GM23338 (cell line): Measurements from ENCODE around the gene CPLX1. TPM values are rescaled to one million over a fixed set of nuclear protein-coding genes. Genes with fewer than 3 reads are reported as not detected.

Source experiments
- ATAC-seq: fragments of 200-7000 bp; cut with Tn5 transposase; 3 replicates; pipeline ENCODE4 v1.9.1; 2020
- DNase-seq: peaks from one replicate; pipeline ENCODE4 v3.0.0-alpha.2; 2015; ENCODE audit warnings: low spot score
- H2AFZ ChIP-seq: fragments of 200-600 bp; sonication (generic); 2 replicates; pipeline ENCODE4 v1.8.0; 2016; ENCODE audit warnings: antibody characterized with exemption, mild to moderate bottlenecking, moderate library complexity
- H3F3A ChIP-seq: fragments of 200-600 bp; sonication (generic); replicated peaks from 2 replicates; pipeline ENCODE4 v1.8.0; 2017; ENCODE audit warnings: antibody characterized with exemption, mixed run types, low read depth
- H3K27ac ChIP-seq: fragments of 200-600 bp; sonication (generic); 2 replicates; pipeline ENCODE4 v1.6.1; 2016; ENCODE audit warnings: low read depth
- H3K27me3 ChIP-seq: fragments of 200-600 bp; sonication (generic); 2 replicates; pipeline ENCODE4 v1.8.0; 2016; ENCODE audit warnings: mild to moderate bottlenecking, mixed run types, moderate library complexity; ENCODE audit not compliant: insufficient read depth
- H3K36me3 ChIP-seq: fragments of 200-600 bp; sonication (generic); 2 replicates; pipeline ENCODE4 v1.8.0; 2016; ENCODE audit warnings: mild to moderate bottlenecking; ENCODE audit not compliant: insufficient read depth
- H3K4me1 ChIP-seq: fragments of 200-600 bp; sonication (generic); 2 replicates; pipeline ENCODE4 v1.8.0; 2016; ENCODE audit warnings: mild to moderate bottlenecking, moderate library complexity; ENCODE audit not compliant: insufficient read depth
- H3K4me2 ChIP-seq: fragments of 200-600 bp; sonication (generic); 2 replicates; pipeline ENCODE4 v1.7.1; 2017; ENCODE audit warnings: mixed run types
- H3K4me3 ChIP-seq: fragments of 200-600 bp; sonication (generic); 2 replicates; pipeline ENCODE4 v1.6.1; 2016; ENCODE audit warnings: mixed run types
- H3K79me2 ChIP-seq: fragments of 200-600 bp; sonication (generic); replicated peaks from 2 replicates; pipeline ENCODE4 v1.8.0; 2017; ENCODE audit warnings: mild to moderate bottlenecking; ENCODE audit not compliant: insufficient read depth
- H3K9me2 ChIP-seq: fragments of 200-600 bp; sonication (generic); 2 replicates; pipeline ENCODE4 v1.8.0; 2017; ENCODE audit not compliant: insufficient read depth
- H4K20me1 ChIP-seq: fragments of 200-600 bp; sonication (generic); replicated peaks from 2 replicates; pipeline ENCODE4 v1.8.0; 2017; ENCODE audit warnings: mild to moderate bottlenecking; ENCODE audit not compliant: insufficient read depth
- H3K27ac Mint-ChIP-seq: 2 replicates; pipeline ENCODE4 v1.8.0; 2020; ENCODE audit warnings: inconsistent platforms, mild to moderate bottlenecking, moderate library complexity, mixed read lengths
- H3K27me3 Mint-ChIP-seq: 3 replicates; pipeline ENCODE4 v1.8.0; 2022; ENCODE audit warnings: low read depth, mild to moderate bottlenecking, moderate library complexity, mixed read lengths, inconsistent platforms; ENCODE audit not compliant: insufficient read depth, poor library complexity
- H3K36me3 Mint-ChIP-seq: 3 replicates; pipeline ENCODE4 v1.8.0; 2021; ENCODE audit warnings: low read depth, mild to moderate bottlenecking, inconsistent platforms, moderate library complexity, mixed read lengths
- H3K4me1 Mint-ChIP-seq: 3 replicates; pipeline ENCODE4 v1.8.0; 2020; ENCODE audit warnings: mild to moderate bottlenecking, inconsistent platforms, mixed read lengths
- H3K4me3 Mint-ChIP-seq: 3 replicates; pipeline ENCODE4 v1.8.0; 2021; ENCODE audit warnings: moderate library complexity, mild to moderate bottlenecking, inconsistent platforms, mixed read lengths
- H3K9me3 Mint-ChIP-seq: 3 replicates; pipeline ENCODE4 v1.8.0; 2020; ENCODE audit warnings: moderate library complexity, mild to moderate bottlenecking, inconsistent platforms, mixed read lengths
- EZH2 ChIP-seq: fragments of 200-600 bp; sonication (generic); IDR thresholded peaks from one replicate; pipeline ENCODE4 v1.8.0; 2017; ENCODE audit warnings: antibody characterized with exemption, mild to moderate bottlenecking, low read depth; ENCODE audit not compliant: unreplicated experiment
- EZH2phosphoT487 ChIP-seq: fragments of 200-600 bp; sonication (generic); IDR thresholded peaks from one replicate; pipeline ENCODE4 v1.8.1; 2018; ENCODE audit warnings: antibody characterized with exemption; ENCODE audit not compliant: unreplicated experiment
- NANOG ChIP-seq: IDR thresholded peaks from 2 replicates; pipeline ENCODE4 v1.6.1; 2016; ENCODE audit warnings: antibody characterized with exemption, borderline replicate concordance
- POLR2AphosphoS5 ChIP-seq: IDR thresholded peaks from 2 replicates; pipeline ENCODE4 v1.6.1; 2016; ENCODE audit warnings: antibody characterized with exemption, low read depth
- STAT1 ChIP-seq: IDR thresholded peaks from one replicate; pipeline ENCODE4 v1.6.1; 2016; ENCODE audit warnings: antibody characterized with exemption; ENCODE audit not compliant: unreplicated experiment
- ZNF114 ChIP-seq: fragments of 250-450 bp; sonication (Bioruptor Pico); IDR thresholded peaks from 2 replicates; pipeline ENCODE4 v1.5.0; 2020; ENCODE audit warnings: mild to moderate bottlenecking, moderate library complexity
- ZNF331 ChIP-seq: fragments of 250-450 bp; sonication (Bioruptor Pico); IDR thresholded peaks from 2 replicates; pipeline ENCODE4 v1.5.0; 2020; ENCODE audit warnings: low read depth, mild to moderate bottlenecking, moderate library complexity
- polyA plus RNA-seq: library from polyadenylated mRNA; unstranded; fragments of >200 nt; fragmentation: Nextera tagmentation; extraction: Ambion mirVana; gene quantifications from 2 replicates; pipeline ENCODE4 v1.2.1, GENCODE V29; 2016
- total RNA-seq: library from RNA; depleted of rRNA; stranded (reverse); fragments of >200 nt; shearing (Covaris generic); gene quantifications from 2 replicates; pipeline ENCODE4 v1.2.3, GENCODE V29; 2014
- TF ChIP-seq, protein P1 (sequence below): fragments of 250-450 bp; sonication (Bioruptor Pico); IDR thresholded peaks from 2 replicates; pipeline ENCODE4 v1.5.0; 2020; ENCODE audit warnings: mild to moderate bottlenecking, moderate library complexity
- TF ChIP-seq, protein P2 (sequence below): IDR thresholded peaks from one replicate; pipeline ENCODE4 v1.6.1; 2018; ENCODE audit warnings: antibody characterized with exemption; ENCODE audit not compliant: unreplicated experiment
- TF ChIP-seq, protein P3 (sequence below): IDR thresholded peaks from 2 replicates; pipeline ENCODE4 v1.6.1; 2016; ENCODE audit warnings: antibody characterized with exemption

CPLX1 gene
- total and polyA plus RNA-seq, 2 experiments from 2014 or later, result 0.86 to 0.97 TPM

DNA sequence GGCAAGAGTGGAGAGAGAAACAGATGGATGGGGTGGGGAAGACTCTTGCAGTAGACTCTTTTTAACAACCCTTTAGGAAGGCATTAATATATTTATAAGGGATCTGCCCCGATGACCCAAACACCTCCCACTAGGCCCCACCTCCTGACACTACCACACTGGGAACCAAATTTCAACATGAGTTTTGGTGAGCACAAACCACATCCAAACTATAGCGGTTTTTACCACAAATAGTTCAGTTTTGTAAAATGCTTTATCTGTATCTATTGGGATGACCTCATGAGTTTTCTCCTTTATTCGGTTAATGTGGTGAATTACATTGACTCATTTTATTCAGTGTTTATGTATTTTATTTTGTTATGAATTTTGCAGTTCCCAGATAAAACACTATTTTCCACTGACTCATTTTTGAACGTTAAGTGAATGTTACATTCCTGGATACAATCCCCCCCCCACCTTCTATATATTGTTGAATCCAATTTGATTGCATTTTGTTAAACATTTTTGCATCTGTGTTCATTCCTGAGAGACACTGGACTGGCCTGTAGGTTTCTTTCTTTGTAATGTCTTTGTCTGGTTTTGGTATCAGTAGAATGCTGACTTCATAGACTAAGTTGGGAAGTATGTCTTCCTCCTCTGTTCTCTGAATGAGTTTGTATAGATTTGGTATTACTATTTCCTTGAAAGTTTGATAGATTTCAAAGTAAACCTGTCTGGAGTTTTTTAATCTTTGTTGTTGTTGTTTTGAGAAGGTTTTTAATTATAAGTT, 13.9 kb upstream of the CPLX1 start:
- H2AFZ ChIP-seq, result no peak overlapping the region
- no peaks in the 10 kb centered on the region for H3K79me2 ChIP-seq
- H3K9me2 ChIP-seq, result no peaks in the 10 kb centered on the region
- H3K4me3 ChIP-seq, result no peak overlapping the region
- no peaks in the 10 kb centered on the region for H3F3A ChIP-seq
- no peaks in the 10 kb centered on the region for H3K36me3 ChIP-seq
- H3K4me1 ChIP-seq, result no peaks in the 10 kb centered on the region
- no peak overlapping the region for H3K27ac ChIP-seq
- Mint-ChIP-seq H3K27ac (no peak overlapping the region), H3K36me3 (peaks cover 5% of the 10 kb centered on the region; the same call in 2 of the 3 replicates), H3K4me3 (no peak overlapping the region), H3K4me1 (no peaks in the 10 kb centered on the region), H3K9me3 (peaks cover 17% of the 10 kb centered on the region), H3K27me3 (peaks cover 3% of the 10 kb centered on the region)
- H3K27me3 ChIP-seq, result no peaks in the 10 kb centered on the region
- H3K4me2 ChIP-seq, result no peak overlapping the region
- no peak for DNase-seq
- no peaks in the 10 kb centered on the region for H4K20me1 ChIP-seq
- TF ChIP-seq ZNF114 (CRISPR knock-in tag) (no peak), POLR2AphosphoS5 (no peak), EZH2phosphoT487 (no peak), EZH2 (no peak), NANOG (no peak), STAT1 (no peak), ZNF331 (no peak)
- TF ChIP-seq, protein P1, sequence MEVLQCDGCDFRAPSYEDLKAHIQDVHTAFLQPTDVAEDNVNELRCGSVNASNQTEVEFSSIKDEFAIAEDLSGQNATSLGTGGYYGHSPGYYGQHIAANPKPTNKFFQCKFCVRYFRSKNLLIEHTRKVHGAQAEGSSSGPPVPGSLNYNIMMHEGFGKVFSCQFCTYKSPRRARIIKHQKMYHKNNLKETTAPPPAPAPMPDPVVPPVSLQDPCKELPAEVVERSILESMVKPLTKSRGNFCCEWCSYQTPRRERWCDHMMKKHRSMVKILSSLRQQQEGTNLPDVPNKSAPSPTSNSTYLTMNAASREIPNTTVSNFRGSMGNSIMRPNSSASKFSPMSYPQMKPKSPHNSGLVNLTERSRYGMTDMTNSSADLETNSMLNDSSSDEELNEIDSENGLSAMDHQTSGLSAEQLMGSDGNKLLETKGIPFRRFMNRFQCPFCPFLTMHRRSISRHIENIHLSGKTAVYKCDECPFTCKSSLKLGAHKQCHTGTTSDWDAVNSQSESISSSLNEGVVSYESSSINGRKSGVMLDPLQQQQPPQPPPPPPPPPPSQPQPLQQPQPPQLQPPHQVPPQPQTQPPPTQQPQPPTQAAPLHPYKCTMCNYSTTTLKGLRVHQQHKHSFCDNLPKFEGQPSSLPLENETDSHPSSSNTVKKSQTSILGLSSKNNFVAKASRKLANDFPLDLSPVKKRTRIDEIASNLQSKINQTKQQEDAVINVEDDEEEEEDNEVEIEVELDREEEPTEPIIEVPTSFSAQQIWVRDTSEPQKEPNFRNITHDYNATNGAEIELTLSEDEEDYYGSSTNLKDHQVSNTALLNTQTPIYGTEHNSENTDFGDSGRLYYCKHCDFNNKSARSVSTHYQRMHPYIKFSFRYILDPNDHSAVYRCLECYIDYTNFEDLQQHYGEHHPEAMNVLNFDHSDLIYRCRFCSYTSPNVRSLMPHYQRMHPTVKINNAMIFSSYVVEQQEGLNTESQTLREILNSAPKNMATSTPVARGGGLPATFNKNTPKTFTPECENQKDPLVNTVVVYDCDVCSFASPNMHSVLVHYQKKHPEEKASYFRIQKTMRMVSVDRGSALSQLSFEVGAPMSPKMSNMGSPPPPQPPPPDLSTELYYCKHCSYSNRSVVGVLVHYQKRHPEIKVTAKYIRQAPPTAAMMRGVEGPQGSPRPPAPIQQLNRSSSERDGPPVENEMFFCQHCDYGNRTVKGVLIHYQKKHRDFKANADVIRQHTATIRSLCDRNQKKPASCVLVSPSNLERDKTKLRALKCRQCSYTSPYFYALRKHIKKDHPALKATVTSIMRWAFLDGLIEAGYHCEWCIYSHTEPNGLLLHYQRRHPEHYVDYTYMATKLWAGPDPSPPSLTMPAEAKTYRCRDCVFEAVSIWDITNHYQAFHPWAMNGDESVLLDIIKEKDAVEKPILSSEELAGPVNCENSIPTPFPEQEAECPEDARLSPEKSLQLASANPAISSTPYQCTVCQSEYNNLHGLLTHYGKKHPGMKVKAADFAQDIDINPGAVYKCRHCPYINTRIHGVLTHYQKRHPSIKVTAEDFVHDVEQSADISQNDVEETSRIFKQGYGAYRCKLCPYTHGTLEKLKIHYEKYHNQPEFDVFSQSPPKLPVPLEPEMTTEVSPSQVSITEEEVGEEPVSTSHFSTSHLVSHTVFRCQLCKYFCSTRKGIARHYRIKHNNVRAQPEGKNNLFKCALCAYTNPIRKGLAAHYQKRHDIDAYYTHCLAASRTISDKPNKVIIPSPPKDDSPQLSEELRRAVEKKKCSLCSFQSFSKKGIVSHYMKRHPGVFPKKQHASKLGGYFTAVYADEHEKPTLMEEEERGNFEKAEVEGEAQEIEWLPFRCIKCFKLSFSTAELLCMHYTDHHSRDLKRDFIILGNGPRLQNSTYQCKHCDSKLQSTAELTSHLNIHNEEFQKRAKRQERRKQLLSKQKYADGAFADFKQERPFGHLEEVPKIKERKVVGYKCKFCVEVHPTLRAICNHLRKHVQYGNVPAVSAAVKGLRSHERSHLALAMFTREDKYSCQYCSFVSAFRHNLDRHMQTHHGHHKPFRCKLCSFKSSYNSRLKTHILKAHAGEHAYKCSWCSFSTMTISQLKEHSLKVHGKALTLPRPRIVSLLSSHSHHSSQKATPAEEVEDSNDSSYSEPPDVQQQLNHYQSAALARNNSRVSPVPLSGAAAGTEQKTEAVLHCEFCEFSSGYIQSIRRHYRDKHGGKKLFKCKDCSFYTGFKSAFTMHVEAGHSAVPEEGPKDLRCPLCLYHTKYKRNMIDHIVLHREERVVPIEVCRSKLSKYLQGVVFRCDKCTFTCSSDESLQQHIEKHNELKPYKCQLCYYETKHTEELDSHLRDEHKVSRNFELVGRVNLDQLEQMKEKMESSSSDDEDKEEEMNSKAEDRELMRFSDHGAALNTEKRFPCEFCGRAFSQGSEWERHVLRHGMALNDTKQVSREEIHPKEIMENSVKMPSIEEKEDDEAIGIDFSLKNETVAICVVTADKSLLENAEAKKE (CRISPR knock-in tag), result no peak
- TF ChIP-seq, protein P2, sequence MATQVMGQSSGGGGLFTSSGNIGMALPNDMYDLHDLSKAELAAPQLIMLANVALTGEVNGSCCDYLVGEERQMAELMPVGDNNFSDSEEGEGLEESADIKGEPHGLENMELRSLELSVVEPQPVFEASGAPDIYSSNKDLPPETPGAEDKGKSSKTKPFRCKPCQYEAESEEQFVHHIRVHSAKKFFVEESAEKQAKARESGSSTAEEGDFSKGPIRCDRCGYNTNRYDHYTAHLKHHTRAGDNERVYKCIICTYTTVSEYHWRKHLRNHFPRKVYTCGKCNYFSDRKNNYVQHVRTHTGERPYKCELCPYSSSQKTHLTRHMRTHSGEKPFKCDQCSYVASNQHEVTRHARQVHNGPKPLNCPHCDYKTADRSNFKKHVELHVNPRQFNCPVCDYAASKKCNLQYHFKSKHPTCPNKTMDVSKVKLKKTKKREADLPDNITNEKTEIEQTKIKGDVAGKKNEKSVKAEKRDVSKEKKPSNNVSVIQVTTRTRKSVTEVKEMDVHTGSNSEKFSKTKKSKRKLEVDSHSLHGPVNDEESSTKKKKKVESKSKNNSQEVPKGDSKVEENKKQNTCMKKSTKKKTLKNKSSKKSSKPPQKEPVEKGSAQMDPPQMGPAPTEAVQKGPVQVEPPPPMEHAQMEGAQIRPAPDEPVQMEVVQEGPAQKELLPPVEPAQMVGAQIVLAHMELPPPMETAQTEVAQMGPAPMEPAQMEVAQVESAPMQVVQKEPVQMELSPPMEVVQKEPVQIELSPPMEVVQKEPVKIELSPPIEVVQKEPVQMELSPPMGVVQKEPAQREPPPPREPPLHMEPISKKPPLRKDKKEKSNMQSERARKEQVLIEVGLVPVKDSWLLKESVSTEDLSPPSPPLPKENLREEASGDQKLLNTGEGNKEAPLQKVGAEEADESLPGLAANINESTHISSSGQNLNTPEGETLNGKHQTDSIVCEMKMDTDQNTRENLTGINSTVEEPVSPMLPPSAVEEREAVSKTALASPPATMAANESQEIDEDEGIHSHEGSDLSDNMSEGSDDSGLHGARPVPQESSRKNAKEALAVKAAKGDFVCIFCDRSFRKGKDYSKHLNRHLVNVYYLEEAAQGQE, result no peak
- TF ChIP-seq, protein P3, sequence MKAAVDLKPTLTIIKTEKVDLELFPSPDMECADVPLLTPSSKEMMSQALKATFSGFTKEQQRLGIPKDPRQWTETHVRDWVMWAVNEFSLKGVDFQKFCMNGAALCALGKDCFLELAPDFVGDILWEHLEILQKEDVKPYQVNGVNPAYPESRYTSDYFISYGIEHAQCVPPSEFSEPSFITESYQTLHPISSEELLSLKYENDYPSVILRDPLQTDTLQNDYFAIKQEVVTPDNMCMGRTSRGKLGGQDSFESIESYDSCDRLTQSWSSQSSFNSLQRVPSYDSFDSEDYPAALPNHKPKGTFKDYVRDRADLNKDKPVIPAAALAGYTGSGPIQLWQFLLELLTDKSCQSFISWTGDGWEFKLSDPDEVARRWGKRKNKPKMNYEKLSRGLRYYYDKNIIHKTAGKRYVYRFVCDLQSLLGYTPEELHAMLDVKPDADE, result no peak
- no peak for ATAC-seq
